ENCODE results near the gene CSRNP3.

Gene CSRNP3

DNA sequence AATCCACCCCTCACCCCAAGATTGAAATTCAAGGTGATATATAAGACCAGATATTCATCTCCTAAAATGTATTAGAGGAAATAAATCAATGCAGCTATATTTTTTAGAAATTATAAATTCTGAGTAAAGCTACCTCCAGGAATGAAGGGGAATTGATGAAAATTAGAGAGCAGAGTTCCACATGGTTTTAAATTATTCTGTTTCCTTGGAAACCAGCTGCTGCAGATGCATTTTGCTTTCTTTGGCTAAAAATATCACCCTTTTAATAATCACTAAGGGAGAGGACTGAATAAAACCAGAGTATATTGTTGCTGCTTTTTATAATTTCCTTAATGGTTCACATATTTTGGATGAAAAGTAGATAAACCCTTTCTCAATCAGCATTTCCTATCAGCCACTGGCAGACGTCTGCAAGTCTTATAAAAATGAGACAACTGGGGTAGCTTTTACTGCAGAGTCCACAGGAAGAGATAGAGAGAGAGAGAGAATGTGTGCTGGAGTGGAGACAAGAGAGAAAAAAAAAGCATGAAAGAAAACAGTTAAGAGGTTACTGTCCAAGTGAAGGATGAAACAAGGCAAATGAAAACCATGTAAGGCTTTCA is 2.0 kb downstream of the CSRNP3 start:
- FAIRE-seq: no peak

DNA sequence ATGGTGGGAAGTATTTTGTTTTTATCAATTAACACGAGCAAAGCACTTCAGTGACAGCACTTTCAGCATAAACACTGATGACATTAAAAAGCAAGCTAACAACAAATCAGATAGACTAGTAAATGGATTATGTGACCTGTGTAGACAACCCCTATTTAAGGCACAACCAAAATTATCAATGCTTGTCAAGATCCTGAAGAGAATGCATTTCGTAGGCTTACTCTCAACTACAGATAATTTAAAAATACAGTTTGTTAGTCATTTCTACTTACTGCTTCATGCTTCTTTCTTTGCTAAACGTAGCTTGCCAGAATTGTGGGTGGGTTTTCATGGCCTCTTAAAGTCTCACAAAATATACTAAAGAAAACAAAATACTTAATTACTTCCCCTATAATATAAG is 3.4 kb downstream of the CSRNP3 start:
- no peak for FAIRE-seq

DNA sequence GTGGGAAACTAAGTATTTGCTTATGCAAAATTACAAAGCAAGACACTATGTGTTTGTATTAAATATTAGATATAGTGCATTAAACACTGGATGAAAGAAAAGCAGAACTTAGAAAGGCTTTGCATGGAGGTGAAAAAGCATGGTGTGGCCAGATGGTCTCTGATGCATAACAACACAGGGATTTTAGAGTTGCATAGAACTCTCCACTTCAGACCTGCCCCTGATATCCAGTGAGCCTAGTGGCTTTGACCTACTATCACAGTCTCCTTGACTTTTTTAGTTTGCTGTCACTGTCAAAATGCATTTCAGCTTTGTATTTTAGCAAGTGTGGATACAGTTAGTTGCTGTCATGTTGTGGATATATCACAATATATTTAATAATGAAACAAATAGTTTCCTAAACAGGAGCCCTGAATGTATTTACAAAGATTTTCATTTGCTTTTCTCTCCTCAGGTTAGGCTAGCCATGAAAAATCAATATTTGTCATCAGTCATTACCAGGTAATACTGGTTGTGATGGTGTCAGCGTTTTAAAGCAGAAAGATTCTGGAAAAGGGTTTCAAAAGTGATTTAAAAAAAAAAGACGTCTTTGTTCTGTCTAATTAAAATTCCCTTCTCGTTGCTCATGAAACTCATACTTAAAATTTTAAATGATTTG is 5.2 kb downstream of the CSRNP3 start:
- no peak for FAIRE-seq

DNA sequence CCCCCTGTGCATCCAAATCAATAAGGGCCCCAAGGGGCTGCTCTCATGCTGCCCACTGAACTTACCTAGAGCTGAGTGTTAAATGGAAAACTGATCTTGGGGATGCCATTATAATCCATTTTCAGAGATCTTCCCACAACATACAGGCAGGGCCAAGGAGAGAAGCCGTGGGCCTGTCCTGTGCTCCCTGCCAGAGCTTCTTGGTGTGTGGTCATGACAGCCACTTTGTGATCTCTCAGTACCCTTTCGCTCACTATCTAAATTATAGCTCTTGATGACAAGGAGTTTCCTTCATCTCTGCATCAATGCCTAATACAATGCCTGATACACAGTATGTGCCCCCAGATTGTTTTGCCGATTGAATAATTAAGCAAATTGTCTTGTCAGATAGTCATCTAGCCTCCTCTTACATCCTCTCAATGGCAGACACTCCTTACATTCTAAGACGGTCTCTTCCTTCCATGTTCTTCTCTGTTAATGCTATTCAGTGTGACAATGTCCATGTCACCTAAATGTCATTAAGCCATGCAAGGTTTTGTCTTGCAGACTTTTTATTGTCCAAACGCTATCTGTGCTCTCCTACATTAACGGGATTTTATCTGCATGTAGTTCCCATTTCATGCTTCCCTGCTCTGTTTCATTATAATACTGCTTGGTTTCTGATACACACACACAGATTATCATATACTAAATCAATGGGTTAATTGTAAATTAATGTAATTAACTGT is 5.9 kb downstream of the CSRNP3 start:
- no peak for FAIRE-seq

DNA sequence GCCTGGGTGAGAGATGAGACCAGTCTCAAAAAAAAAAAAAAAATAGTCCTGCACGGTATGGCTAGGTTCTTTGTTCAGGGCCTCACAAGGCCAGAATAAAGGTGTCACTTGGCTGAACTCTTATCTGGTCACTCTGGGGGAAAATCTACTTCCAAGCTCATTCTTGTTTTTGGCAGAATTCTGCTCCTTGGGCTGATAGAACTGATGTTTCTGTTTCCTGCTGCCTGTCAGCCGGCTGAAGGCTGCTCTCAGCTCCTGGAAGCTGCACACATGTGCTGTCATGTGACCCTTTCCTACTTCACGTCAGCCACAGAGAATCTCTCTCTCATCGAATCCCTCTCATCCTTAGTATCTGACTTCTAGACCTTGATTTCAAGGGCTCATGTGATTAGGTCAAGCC is 10.4 kb downstream of the CSRNP3 start:
- no peak for FAIRE-seq

DNA sequence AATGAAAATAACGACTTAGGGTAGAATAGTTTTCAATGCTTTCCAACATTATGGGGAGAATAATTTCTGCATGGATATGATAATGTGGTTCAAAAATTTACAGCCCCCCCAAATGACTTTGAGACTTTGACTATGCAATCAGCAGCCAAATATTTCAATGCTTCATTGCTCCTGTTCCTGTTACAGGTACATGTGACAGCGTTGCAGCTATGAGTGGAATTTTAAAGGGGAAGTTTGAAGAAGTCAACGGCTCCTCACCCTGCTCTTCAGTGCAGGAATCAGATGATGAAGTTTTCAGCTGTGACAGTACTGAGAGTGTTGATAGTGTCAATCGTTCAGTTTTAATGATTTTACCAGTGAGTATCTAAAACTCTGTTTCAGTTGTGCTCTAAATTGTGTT is 25.1 kb downstream of the CSRNP3 start:
- no peak for FAIRE-seq

DNA sequence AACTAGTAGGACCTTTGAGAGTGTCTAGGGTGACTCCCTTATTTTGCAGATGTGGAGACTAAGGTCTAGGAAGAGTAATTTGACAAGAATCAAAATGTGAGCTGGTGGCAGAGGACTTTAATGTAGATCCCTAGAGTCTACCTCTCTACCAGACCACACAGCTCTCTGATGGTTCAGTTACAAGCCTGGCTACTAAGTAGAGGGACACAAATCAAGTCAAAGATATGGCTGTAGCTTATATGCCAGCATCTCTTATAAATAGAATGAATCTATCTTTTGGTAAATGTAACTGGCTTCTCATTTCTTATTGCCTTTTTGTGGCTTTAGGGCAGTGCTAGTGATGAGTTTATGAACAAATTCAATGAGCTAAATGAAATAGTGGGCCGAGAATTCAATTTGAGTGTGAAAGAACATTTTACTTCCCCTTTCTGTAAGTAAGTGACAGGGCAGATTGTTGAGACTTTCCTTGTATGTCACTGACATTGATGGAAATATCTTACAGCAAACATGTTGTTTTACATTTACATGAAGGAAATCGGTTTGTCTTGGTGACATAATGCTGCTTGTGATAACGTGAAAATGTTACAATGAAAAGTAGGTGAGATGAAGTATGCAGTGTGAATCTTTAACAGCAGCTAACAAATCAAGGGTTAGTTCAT is 28.3 kb downstream of the CSRNP3 start:
- FAIRE-seq: no peak

DNA sequence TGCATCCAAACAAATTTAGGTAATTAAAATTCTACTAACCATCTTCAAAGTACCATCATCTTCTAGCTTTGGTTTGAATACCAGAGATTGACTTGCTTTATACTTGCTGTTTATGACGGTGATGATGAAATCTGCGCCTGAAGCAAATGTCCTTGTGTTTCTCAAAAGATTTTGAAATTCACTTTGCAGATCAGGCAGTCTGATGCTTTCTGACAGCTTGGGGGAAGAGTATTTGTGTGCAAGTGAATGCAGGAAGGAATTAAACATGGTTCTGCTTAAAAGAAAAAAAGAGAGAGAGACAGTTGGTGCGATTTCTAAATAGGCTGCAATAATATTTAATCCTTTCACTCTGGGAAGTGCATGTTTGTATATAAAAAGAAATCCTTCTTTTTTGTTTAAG is 29.6 kb downstream of the CSRNP3 start:
- no peak for FAIRE-seq

DNA sequence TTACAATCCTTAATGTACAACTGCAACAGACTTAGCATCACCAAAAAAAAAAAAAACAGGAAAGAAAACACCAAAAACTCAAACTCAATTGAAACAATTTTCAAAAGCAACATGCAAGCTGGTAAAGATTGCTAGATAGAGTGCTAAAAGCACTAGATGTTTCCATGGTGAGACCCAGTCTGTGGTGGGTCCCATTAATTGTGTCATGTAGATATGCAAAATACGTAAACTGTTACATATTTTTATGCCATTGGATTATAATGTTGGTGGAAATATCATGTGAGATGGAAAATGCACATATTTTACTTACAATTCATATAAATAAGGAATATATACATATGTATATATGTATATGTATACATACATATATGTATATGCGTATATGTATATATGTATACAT is 30.5 kb downstream of the CSRNP3 start:
- no peak for FAIRE-seq

DNA sequence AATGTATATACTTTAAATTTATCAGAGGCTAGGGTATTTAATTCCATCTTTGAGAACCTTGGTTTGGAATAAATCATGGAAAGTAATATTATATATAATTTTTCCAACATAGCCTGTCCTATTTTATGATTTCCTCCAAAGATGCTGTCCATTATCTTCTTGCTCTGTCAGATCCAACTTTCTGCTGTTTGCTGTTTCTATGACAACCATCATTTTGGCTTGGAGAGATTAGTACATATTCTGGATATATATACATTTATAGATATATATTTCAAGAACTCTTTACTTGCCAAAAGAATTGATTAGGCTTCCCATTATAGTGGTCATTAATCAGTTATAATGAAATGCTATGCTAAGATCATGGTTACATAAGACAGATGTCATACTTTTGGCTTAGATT is 31.3 kb downstream of the CSRNP3 start:
- no peak for FAIRE-seq

DNA sequence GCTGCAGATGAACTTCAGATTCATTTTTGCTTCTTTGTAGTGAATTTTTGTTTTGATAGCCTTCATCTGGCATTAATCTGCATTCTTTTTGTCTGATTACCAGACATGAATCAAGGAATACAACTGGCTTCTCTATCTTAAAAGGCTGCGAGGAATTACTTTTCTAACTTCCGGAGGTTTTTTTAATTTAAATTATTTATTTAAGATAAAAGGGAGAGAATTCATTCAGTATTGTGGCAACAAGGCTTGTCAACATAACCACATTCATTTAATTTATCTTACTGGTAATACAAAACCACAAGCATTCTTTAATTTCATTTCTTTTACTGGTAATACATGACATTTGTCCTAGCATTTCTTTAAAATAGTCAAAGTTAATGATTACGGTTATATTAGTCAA is 36.0 kb downstream of the CSRNP3 start:
- no peak for FAIRE-seq

DNA sequence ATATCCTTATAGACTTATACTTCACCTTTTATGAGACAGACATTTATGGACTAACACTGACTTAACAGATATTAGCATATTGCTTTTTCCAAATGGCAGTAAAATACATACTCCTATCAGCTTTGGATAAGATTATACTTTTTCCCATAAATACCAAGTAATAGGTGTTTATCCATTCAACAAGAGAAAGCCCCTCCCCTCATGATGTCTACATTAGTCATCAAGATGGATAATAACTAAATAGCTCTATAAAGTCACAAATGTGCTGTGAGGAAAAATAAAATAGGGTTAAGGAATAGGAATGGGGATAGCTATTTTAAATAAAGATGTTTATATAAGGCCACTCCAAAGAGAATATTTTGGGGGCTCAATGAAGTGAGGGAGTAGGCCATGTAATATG is 39.4 kb downstream of the CSRNP3 start:
- no peak for FAIRE-seq

DNA sequence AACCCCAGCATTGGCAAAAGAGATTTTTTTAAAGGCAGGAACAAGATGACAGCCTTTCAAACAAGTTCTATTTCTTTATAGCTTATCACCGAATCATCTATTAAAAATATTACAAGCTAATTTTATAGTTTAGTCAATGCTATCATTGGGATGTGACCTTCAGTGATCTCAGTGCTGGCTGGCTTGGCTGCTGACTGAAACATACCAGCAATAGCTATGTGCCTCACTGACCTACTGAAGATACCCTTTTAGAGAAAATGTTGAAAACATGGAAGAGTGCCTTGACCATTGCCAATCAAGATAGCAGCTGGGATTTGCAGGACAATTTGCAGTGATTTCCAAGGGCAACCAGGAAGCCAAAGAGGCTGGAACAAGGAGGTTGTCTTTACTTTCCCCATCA is 44.0 kb downstream of the CSRNP3 start:
- no peak for FAIRE-seq

DNA sequence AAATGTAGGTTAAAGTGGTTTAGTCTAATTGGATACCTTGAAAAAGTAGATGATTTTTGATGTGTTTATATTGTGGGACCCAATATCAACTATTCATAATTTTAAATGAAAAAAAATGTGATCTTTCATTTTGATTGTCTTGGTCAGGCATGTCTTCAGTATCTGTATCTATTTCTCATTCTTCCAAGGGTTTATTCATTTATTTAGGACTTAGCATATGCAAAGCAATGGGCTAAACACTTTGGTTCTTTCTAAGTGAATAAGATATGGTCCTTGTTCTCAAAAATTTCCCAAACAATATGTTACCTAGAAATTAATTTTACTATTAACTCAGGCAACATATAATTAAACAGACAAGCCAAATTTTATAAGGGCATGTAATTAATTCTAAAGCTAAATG is 49.1 kb downstream of the CSRNP3 start:
- no peak for FAIRE-seq

DNA sequence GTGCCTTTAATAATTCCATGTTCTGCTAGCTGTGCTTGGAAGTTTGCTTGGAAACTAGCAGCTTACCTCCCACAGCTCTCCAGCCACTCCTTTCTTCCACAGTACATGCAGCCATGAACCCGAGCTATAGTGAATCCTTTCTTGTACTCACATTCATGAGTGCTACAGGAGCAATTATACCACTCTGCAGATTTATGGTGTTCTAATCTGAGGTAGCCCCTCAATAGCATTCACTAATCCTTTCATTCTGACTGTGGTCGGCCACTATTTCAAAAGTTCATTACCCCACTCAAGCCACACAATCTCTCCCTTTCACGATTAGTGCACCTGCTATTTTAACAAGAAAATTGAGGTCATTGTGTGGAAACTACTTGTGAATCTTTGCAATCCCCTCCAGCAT is 53.2 kb downstream of the CSRNP3 start:
- FAIRE-seq: no peak

DNA sequence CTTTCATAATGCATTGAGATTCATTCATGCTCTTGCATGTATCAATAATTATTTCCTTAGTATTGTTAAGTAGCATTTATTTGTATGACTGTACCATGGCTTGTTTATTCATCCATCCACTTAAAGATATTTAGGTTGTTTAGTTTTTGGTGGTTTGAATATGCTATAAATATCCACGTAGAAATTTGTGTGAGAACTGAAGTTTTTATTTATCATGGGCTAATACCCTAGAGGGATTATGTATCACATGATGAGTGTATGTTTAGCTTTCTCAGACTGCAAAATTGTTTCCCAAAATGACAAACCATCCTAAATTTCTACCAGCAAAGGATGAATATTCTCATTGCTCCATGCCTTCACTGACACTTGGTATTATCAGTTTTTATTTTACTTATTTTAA is 55.2 kb downstream of the CSRNP3 start:
- no peak for FAIRE-seq

DNA sequence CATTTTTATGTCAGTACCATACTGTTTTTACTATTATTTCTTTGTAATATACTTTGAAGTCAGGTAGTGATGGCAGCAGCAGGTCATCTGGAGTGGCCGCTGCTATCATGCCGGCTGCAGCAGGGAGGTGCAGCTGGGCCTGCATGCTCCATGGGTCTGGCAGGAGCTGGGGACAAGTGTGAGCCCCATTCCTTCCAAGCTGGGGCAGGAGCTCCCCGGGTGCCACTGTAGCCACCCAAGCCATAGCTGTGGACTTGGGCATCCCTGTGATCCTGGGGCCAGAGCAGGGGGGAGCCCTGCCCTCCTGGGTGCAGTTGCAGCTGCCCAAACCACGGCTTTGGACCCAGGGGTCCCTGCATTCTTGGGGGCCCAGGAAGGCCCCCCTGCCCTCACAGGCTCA is 59.2 kb downstream of the CSRNP3 start:
- no peak for FAIRE-seq

DNA sequence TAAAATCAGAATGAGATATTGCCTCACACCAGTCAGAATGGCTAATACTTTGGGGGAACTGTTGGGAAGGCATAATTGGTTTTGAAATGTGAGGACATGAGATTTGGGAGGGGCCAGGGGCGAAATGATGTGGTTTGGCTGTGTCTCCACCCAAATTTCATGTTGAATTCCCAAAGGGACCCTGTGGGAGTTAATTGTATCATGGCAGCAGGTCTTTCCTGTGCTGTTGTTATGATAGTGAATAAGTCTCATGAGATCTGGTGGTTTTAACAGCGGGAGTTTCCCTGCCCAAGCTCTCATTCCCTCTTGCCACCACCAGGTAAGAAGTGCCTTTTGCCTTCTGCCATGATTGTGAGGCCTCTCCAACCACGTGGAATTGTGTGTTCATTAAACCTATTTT is 59.6 kb downstream of the CSRNP3 start:
- FAIRE-seq: no peak

DNA sequence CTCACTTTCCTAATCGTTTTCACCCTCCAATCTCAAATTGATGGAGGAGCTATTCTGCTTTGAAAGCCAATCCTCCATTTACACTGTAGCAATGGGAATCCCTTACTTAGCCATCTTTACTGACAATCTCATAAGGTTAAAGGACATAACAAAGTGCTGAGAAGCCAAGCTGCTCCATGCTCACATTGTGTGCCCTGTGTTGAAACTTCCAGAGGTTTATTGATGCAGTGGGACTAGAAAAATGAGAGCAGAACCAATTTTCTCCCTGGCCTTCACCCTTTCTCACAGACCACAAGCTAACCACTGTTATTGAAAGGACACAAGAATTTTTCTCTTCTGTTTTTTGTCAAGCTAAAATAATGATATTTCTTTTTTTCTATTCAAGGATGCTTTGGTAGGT is 63.8 kb downstream of the CSRNP3 start:
- no peak for FAIRE-seq

DNA sequence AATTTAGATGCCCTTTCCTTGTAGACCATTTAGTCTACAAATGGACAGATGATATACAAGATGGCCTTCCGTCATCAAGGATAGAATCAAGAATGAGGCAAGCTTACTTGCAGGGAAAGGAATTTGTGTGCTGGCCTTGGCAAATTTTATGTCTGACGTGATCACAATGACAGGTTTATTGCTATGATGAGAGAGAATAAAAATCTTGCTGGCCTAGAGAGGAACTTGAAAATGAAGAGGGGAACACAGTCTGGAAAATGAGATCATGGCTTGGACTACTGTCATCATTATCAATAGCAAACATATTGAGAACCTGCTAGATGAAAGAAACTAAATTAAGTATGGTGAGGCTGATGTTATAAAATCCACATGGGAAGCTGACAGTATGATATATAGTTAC is 66.0 kb downstream of the CSRNP3 start:
- FAIRE-seq: no peak

DNA sequence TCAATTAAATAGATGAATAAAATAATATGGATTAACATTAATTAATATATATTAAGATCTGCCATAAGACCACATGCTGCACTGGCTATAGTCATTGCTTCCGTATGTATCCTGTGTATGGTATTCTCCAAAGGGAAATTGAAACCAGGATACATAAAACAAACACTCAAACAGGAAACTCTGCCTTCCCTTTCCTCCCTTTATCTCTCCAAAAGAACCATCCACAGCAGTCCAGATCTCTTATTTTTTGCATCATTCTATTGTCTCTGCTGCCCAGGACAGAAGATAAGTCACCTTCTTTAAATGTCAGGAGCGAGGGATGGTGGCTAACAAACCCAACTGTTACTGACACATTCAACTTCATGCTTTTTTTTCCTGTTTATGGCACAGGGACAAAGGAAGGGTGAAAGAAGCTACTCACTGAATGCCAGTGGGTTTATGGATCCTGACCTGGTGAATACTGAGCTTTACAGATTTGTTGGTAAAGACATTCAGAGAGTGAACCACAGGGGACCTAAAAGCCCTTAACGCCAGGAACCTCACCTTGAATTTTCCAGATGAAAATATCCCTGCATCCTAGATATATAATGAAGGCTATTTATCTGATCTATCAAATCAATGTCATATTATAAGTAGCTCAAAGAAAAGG is 67.5 kb downstream of the CSRNP3 start:
- no peak for FAIRE-seq

DNA sequence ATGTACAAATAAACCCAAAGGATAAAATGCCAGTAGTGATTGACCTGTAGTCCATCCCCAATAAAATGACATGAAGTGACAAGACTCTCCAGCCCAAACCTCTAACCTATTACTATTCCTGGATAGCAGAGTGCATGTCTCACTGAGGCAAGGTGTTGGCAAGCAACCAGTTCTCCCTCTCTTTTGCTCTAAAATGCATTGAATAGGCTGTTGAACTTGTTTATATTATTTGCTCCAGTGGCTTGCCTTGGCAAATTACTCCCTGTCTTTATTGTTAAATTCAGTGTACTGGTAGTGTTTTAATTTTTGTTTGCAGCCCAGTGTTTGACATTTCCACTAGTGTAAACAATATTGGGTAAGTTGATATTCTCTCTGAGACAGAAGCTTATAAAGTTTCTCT is 70.5 kb downstream of the CSRNP3 start:
- FAIRE-seq: no peak

DNA sequence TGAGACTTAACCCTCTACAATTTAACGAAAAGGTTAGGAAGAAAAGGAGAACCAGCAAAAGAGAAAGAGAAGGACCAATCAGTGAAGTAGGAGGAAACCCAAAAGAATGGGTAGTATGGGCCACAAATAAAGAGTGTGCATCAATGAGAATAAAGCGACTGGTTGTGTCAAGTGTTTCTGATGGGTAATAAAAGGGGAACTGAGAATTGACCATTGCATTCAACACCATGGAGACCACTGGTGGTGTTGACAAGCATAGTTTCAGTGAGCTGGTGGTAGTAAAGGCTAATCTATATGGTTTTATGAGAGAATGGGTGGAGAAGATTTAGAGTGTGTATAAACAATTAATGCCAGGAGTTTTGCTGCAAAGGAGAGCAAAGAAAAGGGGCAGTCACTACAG is 75.4 kb downstream of the CSRNP3 start:
- no peak for FAIRE-seq

DNA sequence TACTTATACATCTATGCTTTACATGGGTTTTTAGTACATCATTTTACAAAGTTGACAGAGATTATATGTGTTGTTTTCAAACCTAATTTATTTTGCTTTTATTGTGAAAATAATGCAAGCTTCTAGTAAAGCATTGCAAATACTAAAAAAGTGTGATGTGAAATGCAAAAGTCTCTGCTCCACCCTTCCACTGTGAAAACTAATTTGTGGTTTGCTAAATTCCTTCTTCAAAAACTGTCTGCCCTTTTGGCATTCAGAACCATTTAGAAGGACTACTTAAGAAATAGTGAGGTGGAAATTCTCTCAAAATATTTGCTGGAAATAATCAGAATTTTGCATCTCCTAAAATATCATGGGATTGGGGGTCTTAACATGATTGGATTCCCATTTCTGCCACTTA is 78.4 kb downstream of the CSRNP3 start:
- FAIRE-seq: no peak

Data from A204.1 (cell line).